NCI-H2107 treated with DMSO at 0.1 percent for 48 hours (cell line): ENCODE data around the gene DKK2.

ENCODE experiments used
- DNase-seq: peaks from one replicate; lab custom pipeline; 2025; ENCODE audit not compliant: unreplicated experiment; lab: John Stamatoyannopoulos, UW

The DKK2 gene

GRCh38 chr4:107017443-107018343, 18.4 kb downstream of the DKK2 start:
- no peak for DNase-seq

- no peak for DNase-seq
Observed at GRCh38 chr4:107011312-107011711, 24.8 kb downstream of the DKK2 start.

GRCh38 chr4:107009196-107009968, 26.7 kb downstream of the DKK2 start:
- DNase-seq = no peak

- no peak for DNase-seq
Observed at GRCh38 chr4:107008115-107008514, 28.0 kb downstream of the DKK2 start.

- DNase-seq = no peak
Observed at GRCh38 chr4:107006218-107006617, 29.9 kb downstream of the DKK2 start.

- DNase-seq = no peak
Observed at GRCh38 chr4:106996490-106996889, 39.6 kb downstream of the DKK2 start.

- DNase-seq = no peak
Observed at GRCh38 chr4:106993827-106994226, 42.3 kb downstream of the DKK2 start.

- DNase-seq = no peak
Observed at GRCh38 chr4:106987311-106987710, 48.8 kb downstream of the DKK2 start.

- DNase-seq = no peak
Observed at GRCh38 chr4:106986486-106986885, 49.6 kb downstream of the DKK2 start.

- DNase-seq = no peak
Observed at GRCh38 chr4:106985830-106986229, 50.3 kb downstream of the DKK2 start.

GRCh38 chr4:106982711-106983211, 53.4 kb downstream of the DKK2 start:
- no peak for DNase-seq

GRCh38 chr4:106981431-106981830, 54.7 kb downstream of the DKK2 start:
- no peak for DNase-seq

GRCh38 chr4:106979476-106979875, 56.6 kb downstream of the DKK2 start:
- no peak for DNase-seq

- DNase-seq = no peak
Observed at GRCh38 chr4:106978046-106978774, 57.9 kb downstream of the DKK2 start.

GRCh38 chr4:106971636-106972035, 64.5 kb downstream of the DKK2 start:
- no peak for DNase-seq

GRCh38 chr4:106967892-106968291, 68.2 kb downstream of the DKK2 start:
- no peak for DNase-seq

- no peak for DNase-seq
Observed at GRCh38 chr4:106953036-106953705, 82.9 kb downstream of the DKK2 start.

- DNase-seq = no peak
Observed at GRCh38 chr4:106951891-106952290, 84.2 kb downstream of the DKK2 start.

GRCh38 chr4:106941841-106942240, 94.3 kb downstream of the DKK2 start:
- no peak for DNase-seq

GRCh38 chr4:106930522-106930921, 105.6 kb downstream of the DKK2 start:
- no peak for DNase-seq

- DNase-seq = no peak
Observed at GRCh38 chr4:106929248-106929647, 106.9 kb downstream of the DKK2 start.
